HepG2 (cell line): ENCODE measurements around the gene PIK3R3. TPM values are rescaled to one million over a fixed set of nuclear protein-coding genes. Genes with fewer than 3 reads are reported as not detected.

Source experiments
- ATAC-seq: fragments of 200-7000 bp; cut with Tn5 transposase; 3 replicates; pipeline ENCODE4 v1.9.1; 2020; ENCODE audit warnings: mild to moderate bottlenecking, moderate library complexity
- BruUV-seq: library from RNA; stranded (reverse); fragments of 400-500 nt; replicated peaks from 2 replicates; lab custom pipeline; 2021; lab: Mats Ljungman, UMichigan
- CTCF ChIA-PET: fragments of 300-600 bp; formaldehyde crosslinking; extraction: SDS; loops from one replicate; lab custom pipeline; 2021; ENCODE audit warnings: low total read pairs, inconsistent platforms, low intra/inter-chr PET ratio; lab: Yijun Ruan, JAX
- POLR2A ChIA-PET: fragments of 350-600 bp; sonication (Branson Sonifier 250); formaldehyde crosslinking; loops from one replicate; lab custom pipeline; 2020; ENCODE audit warnings: antibody characterized with exemption, inconsistent platforms; lab: Yijun Ruan, JAX
- DNase-seq: peaks from one replicate; pipeline ENCODE4 v3.0.0-alpha.2; 2015; ENCODE audit warnings: low spot score
- FAIRE-seq: peaks from 3 replicates; lab custom pipeline; 2011; peaks lifted over from hg19 to GRCh38; lab: Jason Lieb, UNC
- H2AFZ ChIP-seq: one replicate; pipeline ENCODE4 v1.6.1; 2011; ENCODE audit warnings: low read length, inconsistent platforms
- H3K27ac ChIP-seq: fragments of 300-600 bp; 3 replicates; pipeline ENCODE4 v1.8.0; 2011; ENCODE audit warnings: mixed run types, mild to moderate bottlenecking, mixed read lengths, low read length, inconsistent platforms; ENCODE audit not compliant: insufficient read depth; ENCODE audit errors: extremely low read length
- H3K27me3 ChIP-seq, 2 experiments: fragments of 200-600 bp in 1 of 2; 2 replicates in 1 of 2; 3 replicates in 1 of 2; pipeline versions ENCODE4 v1.6.0 to v1.8.0; 2011; ENCODE audit warnings: low read length in 2 of 2, mild to moderate bottlenecking in 2 of 2, moderate library complexity in 2 of 2, inconsistent platforms in 1 of 2; ENCODE audit not compliant: insufficient read depth in 2 of 2, control insufficient read depth in 1 of 2
- H3K36me3 ChIP-seq, 2 experiments: fragments of 200-600 bp in 1 of 2; replicated peaks in 1 of 2; 2 replicates in 1 of 2; 3 replicates in 1 of 2; pipeline versions ENCODE4 v1.5.1 to v1.8.0; 2011; ENCODE audit warnings: low read length in 2 of 2, inconsistent platforms in 1 of 2; ENCODE audit not compliant: insufficient read depth in 2 of 2, control insufficient read depth in 1 of 2
- H3K4me1 ChIP-seq: 2 replicates; pipeline ENCODE4 v1.5.1; 2012; ENCODE audit warnings: low read length, inconsistent platforms; ENCODE audit not compliant: insufficient read depth
- H3K4me2 ChIP-seq: 2 replicates; pipeline ENCODE4 v1.6.0; 2011; ENCODE audit warnings: low read depth, low read length, inconsistent platforms
- H3K4me3 ChIP-seq, 3 experiments: fragments of 200-600 bp in 1 of 3; sonication (generic), shearing (Covaris generic) in 1 of 3; replicated peaks in 1 of 3; 2 replicates each; pipeline ENCODE4 v1.5.1; 2011 to 2016; ENCODE audit warnings: low read length in 3 of 3, inconsistent platforms in 2 of 3, low read depth in 2 of 3, mild to moderate bottlenecking in 2 of 3, control low read depth in 1 of 3, mixed read lengths in 1 of 3; ENCODE audit not compliant: insufficient read depth in 1 of 3
- H3K79me2 ChIP-seq: one replicate; pipeline ENCODE4 v1.6.1; 2011; ENCODE audit warnings: low read length, inconsistent platforms; ENCODE audit not compliant: insufficient read depth
- H3K9ac ChIP-seq: 2 replicates; pipeline ENCODE4 v1.6.0; 2011; ENCODE audit warnings: mild to moderate bottlenecking, low read depth, low read length, inconsistent platforms; ENCODE audit not compliant: insufficient read depth
- H3K9me3 ChIP-seq: 2 replicates; pipeline ENCODE4 v1.5.1; 2012; ENCODE audit warnings: mild to moderate bottlenecking, low read length
- H4K20me1 ChIP-seq: 2 replicates; pipeline ENCODE4 v1.6.0; 2011; ENCODE audit warnings: inconsistent platforms, mild to moderate bottlenecking, low read length, moderate library complexity; ENCODE audit not compliant: insufficient read depth
- ESRRA ChIP-seq: sonication (generic); formaldehyde crosslinking; IDR thresholded peaks from 2 replicates; pipeline ENCODE4 v1.5.1; 2020; ENCODE audit warnings: mild to moderate bottlenecking, low read depth, missing genetic modification reagents
- ETS1 ChIP-seq: sonication (generic); formaldehyde crosslinking; IDR thresholded peaks from 2 replicates; pipeline ENCODE4 v1.4.0; 2020; ENCODE audit warnings: missing genetic modification reagents
- POGK ChIP-seq: sonication (generic); formaldehyde crosslinking; conservative IDR thresholded peaks from 2 replicates; pipeline ENCODE4 v1.8.0; 2022; ENCODE audit warnings: mild to moderate bottlenecking, moderate library complexity, missing genetic modification reagents
- SMAD9 ChIP-seq: sonication (generic); formaldehyde crosslinking; IDR thresholded peaks from 2 replicates; pipeline ENCODE4 v1.5.1; 2020; ENCODE audit warnings: mild to moderate bottlenecking, missing genetic modification reagents
- SP5 ChIP-seq: IDR thresholded peaks from 2 replicates; pipeline ENCODE4 v1.6.1; 2016; ENCODE audit warnings: low read depth, borderline replicate concordance
- SPEN ChIP-seq: sonication (generic); formaldehyde crosslinking; IDR thresholded peaks from 2 replicates; pipeline ENCODE4 v1.5.1; 2020; ENCODE audit warnings: low read depth, mild to moderate bottlenecking, missing genetic modification reagents
- ZBTB46 ChIP-seq: sonication (generic); formaldehyde crosslinking; IDR thresholded peaks from 2 replicates; pipeline ENCODE4 v1.4.0; 2020; ENCODE audit warnings: mild to moderate bottlenecking, missing genetic modification reagents, borderline replicate concordance
- ZNF138 ChIP-seq: sonication (generic); formaldehyde crosslinking; IDR thresholded peaks from 2 replicates; pipeline ENCODE4 v1.5.0; 2020; ENCODE audit warnings: mild to moderate bottlenecking, low read depth, missing genetic modification reagents
- ZNF264 ChIP-seq: sonication (generic); formaldehyde crosslinking; IDR thresholded peaks from 2 replicates; pipeline ENCODE4 v1.4.0; 2020; ENCODE audit warnings: missing genetic modification reagents
- ZNF280D ChIP-seq: sonication (generic); formaldehyde crosslinking; IDR thresholded peaks from 2 replicates; pipeline ENCODE4 v1.5.1; 2020; ENCODE audit warnings: mild to moderate bottlenecking, missing genetic modification reagents
- ZNF501 ChIP-seq: sonication (generic); formaldehyde crosslinking; IDR thresholded peaks from 2 replicates; pipeline ENCODE4 v1.5.1; 2020; ENCODE audit warnings: mild to moderate bottlenecking, moderate library complexity, missing genetic modification reagents
- ZNF703 ChIP-seq: sonication (generic); formaldehyde crosslinking; IDR thresholded peaks from 2 replicates; pipeline ENCODE4 v1.5.1; 2020; ENCODE audit warnings: missing genetic modification reagents, mild to moderate bottlenecking, moderate library complexity, borderline replicate concordance
- ZNF746 ChIP-seq: sonication (generic); formaldehyde crosslinking; IDR thresholded peaks from 2 replicates; pipeline ENCODE4 v1.8.0; 2022; ENCODE audit warnings: mild to moderate bottlenecking, missing genetic modification reagents
- ZNF770 ChIP-seq: sonication (generic); formaldehyde crosslinking; IDR thresholded peaks from 2 replicates; pipeline ENCODE4 v1.5.0; 2020; ENCODE audit warnings: mild to moderate bottlenecking, missing genetic modification reagents
- WGBS: methylation state at CpG from one replicate; pipeline ENCODE4 v1.1.6; 2017; ENCODE audit warnings: low lambda C conversion rate; 5-methylcytosine and 5-hydroxymethylcytosine counted together
- in situ Hi-C: cut with HindIII; loops from 2 replicates; pipeline ENCODE4 v1.10.0; 2017; ENCODE audit warnings: low pct_unique_long_range_greater_than_20kb; ENCODE audit not compliant: extremely low pct_ligation_motif_present
- intact Hi-C: fragments of 100-400 bp; cut with micrococcal nuclease; formaldehyde crosslinking; loops from one replicate; pipeline ENCODE4 v1.10.0; 2022; ENCODE audit not compliant: unreplicated experiment
- polyA plus RNA-seq, 8 experiments: library from polyadenylated mRNA; depleted of rRNA in 3 of 8; stranded (reverse) in 7 of 8; unstranded in 1 of 8; fragments of >200 nt; fragmentation: Illumina TruSeq in 4 of 8; extraction: Trizol in 4 of 8; gene quantifications; 2 replicates each; pipeline versions ENCODE4 v1.2.1 to v1.2.3, GENCODE V29; 2011 to 2016; ENCODE audit warnings: low read depth in 4 of 8, missing spikeins in 1 of 8, mixed read lengths in 1 of 8; ENCODE audit not compliant: insufficient read depth in 1 of 8
- total RNA-seq, 5 experiments: library from RNA; depleted of rRNA; stranded (reverse); fragments of >200 nt; fragmentation: Illumina TruSeq; extraction: Trizol; gene quantifications; 2 replicates each; pipeline ENCODE4 v1.2.3, GENCODE V29; 2016; ENCODE audit warnings: low read depth in 1 of 5

Gene PIK3R3
- total and polyA plus RNA-seq, 2 of the 13 experiments (the other 11 are each of a cell fraction or from before 2014, with no cell fraction given): 0.37 to 6.9 TPM

GRCh38 chr1:46150085-46150484 lies 17.7 kb upstream of the PIK3R3 start:
- no peaks in the 10 kb centered on the region for H4K20me1 ChIP-seq
- no peak overlapping the region; the same call in 1 of the 2 replicates for H3K4me2 ChIP-seq
- ATAC-seq: no peak
- WGBS: 40% methylated on average over 2 of the region's 2 CpGs
- H3K79me2 ChIP-seq: no peaks in the 10 kb centered on the region
- H3K27ac ChIP-seq: no peak overlapping the region
- H2AFZ ChIP-seq: peak overlapping the region; percentile 5
- BruUV-seq: no TSS peak
- ChIA-PET CTCF (no interaction called here), POLR2A (no interaction called here)
- intact Hi-C loops: no loop called here
- H3K4me3 ChIP-seq: no peak overlapping the region
- no peaks in the 10 kb centered on the region for H3K9me3 ChIP-seq
- H3K4me1 ChIP-seq: peaks cover 11% of the 10 kb centered on the region; the same call in 1 of the 2 replicates
- H3K9ac ChIP-seq: no peak overlapping the region
- no peak for FAIRE-seq
- DNase-seq: no peak
- in situ Hi-C loops: no loop called here
- no peaks in the 10 kb centered on the region; a peak in 1 of 5 replicates for H3K36me3 ChIP-seq
- no peaks in the 10 kb centered on the region for H3K27me3 ChIP-seq
- TF ChIP-seq ZNF770 (CRISPR knock-in tag) (no peak), POGK (CRISPR knock-in tag) (no peak), ETS1 (CRISPR knock-in tag) (no peak), ESRRA (CRISPR knock-in tag) (no peak), ZBTB46 (CRISPR knock-in tag) (no peak), ZNF501 (CRISPR knock-in tag) (no peak), ZNF703 (CRISPR knock-in tag) (no peak), SMAD9 (no peak), ZNF746 (CRISPR knock-in tag) (no peak), ZNF264 (no peak), SP5 (no peak), SPEN (CRISPR knock-in tag) (no peak), ZNF138 (CRISPR knock-in tag) (no peak), ZNF280D (CRISPR knock-in tag) (no peak)
